HK-2 (cell line): ENCODE data around the gene CDC14C.

ENCODE experiments used
- DNase-seq: peaks from one replicate; pipeline ENCODE4 v3.0.0-alpha.2; 2018; ENCODE audit not compliant: unreplicated experiment

The CDC14C gene

GRCh38 chr7:48976253-48976652 lies 51.9 kb downstream of the CDC14C start:
- DNase-seq: no peak

- no peak for DNase-seq
These were observed 52.5 kb downstream of the CDC14C start for GRCh38 chr7:48976850-48977249.
